Astrocyte of the spinal cord (primary cell): Measurements from ENCODE around the gene PSMA6.
"Not testable (repeated sequence)": the region's sequence is repeated elsewhere in the genome, so short reads cannot be mapped to it uniquely, and the experiment has no call there.

Experiments used
- DNase-seq: peaks from one replicate; pipeline ENCODE4 v3.0.0; 2011; ENCODE audit warnings: low read depth, low spot score
- H3K4me3 ChIP-seq: 2 replicates; pipeline ENCODE4 v1.5.1; 2011; ENCODE audit warnings: low read depth, mild to moderate bottlenecking, low read length, moderate library complexity
- in situ Hi-C: cut with HindIII; loops from 2 replicates; pipeline ENCODE4 v1.10.0; 2017; ENCODE audit warnings: low sequenced_read_pairs
- TF ChIP-seq, protein P1 (sequence below): IDR thresholded peaks from 2 replicates; pipeline ENCODE4 v1.5.1; 2012; ENCODE audit warnings: low read depth, mild to moderate bottlenecking, low read length, inconsistent platforms

The PSMA6 gene

GRCh38 chr14:35248476-35248788 is 43.8 kb upstream of the PSMA6 start:
- no peak overlapping the region for H3K4me3 ChIP-seq
- in situ Hi-C loops = no loop called here
- TF ChIP-seq, protein P1, sequence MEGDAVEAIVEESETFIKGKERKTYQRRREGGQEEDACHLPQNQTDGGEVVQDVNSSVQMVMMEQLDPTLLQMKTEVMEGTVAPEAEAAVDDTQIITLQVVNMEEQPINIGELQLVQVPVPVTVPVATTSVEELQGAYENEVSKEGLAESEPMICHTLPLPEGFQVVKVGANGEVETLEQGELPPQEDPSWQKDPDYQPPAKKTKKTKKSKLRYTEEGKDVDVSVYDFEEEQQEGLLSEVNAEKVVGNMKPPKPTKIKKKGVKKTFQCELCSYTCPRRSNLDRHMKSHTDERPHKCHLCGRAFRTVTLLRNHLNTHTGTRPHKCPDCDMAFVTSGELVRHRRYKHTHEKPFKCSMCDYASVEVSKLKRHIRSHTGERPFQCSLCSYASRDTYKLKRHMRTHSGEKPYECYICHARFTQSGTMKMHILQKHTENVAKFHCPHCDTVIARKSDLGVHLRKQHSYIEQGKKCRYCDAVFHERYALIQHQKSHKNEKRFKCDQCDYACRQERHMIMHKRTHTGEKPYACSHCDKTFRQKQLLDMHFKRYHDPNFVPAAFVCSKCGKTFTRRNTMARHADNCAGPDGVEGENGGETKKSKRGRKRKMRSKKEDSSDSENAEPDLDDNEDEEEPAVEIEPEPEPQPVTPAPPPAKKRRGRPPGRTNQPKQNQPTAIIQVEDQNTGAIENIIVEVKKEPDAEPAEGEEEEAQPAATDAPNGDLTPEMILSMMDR = no peak
- no peak for DNase-seq

DNA sequence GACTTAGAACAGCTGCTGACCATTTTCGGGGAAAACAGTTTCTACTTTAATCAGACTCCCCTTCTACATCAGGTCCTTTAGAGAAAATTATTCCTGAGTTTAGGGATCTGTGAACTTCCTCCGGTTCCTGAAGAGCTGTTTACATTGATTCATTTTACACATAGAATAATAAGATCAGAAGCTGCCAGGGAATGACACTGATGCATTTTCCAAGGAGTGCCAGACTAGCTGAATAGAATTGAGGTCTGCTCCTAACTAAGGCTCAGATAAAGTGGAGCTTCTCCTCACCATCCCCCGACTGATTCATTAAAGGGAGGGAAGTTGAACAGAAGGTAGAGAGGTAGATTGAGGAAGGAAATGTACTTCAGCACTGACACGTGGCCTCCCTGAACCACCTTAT is 41.9 kb upstream of the PSMA6 start:
- H3K4me3 ChIP-seq = no peak overlapping the region
- TF ChIP-seq, protein P1 = no peak
- in situ Hi-C loops = no loop called here
- DNase-seq = no peak

- in situ Hi-C loops = no loop called here
- H3K4me3 ChIP-seq = no peak overlapping the region
- TF ChIP-seq, protein P1 = no peak
- no peak for DNase-seq
Observed at GRCh38 chr14:35252451-35252868, 39.7 kb upstream of the PSMA6 start.

DNA sequence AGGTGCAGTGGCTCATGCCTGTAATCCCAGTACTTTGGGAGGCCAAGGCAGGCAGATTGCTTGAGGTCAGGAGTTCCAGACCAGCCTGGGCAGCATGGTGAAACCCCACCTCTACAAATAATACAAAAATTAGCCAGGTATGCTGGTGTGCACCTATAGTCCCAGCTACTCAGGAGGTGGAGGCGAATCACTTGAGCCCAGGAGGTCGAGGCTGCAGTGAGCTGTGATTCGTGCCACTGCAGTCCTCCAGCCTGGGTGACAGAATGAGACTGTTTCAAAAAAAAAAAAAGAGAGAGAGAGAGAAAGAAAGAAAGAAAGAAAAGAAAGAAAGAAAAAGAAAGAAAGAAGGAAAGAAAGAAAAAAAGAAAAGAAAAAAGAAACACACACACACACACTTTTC is 39.1 kb upstream of the PSMA6 start:
- in situ Hi-C loops = not testable (repeated sequence)

DNA sequence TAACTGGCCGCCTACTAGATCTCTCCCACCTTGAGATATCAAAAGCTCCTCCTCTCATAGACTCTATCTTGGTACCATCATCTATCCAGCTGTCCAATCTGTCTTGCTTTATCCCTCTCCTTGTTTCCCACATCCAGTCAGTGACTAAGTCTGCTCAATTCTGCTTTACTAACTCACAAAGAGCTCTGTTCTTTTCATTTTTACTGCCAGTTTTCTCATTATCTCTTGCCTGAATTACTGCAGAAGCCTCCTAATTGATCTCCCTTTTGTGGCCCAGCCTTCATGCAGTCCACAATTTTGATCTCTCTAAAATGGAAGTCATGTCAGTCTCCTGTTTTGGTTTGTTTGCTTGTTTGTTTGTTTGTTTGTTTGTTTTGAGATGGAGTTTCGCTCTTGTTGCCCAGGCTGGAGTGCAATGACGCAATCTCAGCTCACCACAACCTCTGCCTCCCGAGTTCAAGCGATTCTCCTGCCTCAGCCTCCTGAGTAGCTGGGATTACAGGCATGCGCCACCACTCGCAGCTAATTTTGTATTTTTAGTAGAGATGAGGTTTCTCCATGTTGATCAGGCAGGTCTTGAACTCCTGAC is 38.1 kb upstream of the PSMA6 start:
- in situ Hi-C loops, H3K4me3 ChIP-seq, DNase-seq: not testable (repeated sequence)

More for the DNA sequence above, 39.1 kb upstream of the PSMA6 start:
- H3K4me3 ChIP-seq, DNase-seq: not testable (repeated sequence)

DNA sequence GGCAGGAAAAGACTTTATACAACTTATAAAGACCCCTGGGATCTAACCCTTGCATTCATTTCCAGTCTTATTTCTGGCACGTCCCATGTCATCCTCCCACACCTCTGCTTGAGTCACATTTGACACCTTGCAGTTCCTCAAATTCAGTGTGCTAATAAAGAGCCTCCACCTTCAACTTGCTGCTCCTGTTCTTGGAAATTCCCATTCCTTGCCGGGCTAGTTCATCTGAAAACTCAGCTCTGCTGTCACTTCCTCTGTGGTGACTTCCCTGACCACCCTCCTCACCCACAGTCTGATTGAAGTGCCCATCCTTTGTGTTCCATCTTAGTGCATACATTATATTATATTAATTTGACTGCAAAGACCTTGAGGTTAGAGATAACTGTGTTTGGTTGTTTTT is 37.4 kb upstream of the PSMA6 start:
- DNase-seq = no peak
- TF ChIP-seq, protein P1 = no peak
- in situ Hi-C loops = no loop called here

DNA sequence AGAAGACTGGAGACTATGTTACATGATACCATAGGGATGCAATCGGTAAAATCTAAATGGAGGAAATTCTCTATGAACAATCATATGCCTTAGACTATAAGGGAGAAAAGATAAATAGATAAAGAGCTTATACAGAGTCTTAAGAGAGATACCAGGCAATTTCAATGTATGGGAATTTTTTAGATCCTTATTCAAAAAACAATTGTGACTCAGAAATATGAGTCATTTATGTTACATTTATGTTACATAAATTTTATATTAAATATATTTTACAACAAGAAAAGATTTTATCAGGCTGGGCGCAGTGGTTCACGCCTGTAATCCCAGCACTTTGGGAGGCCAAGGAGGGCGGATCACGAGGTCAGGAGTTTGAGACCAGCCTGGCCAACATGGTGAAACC is 36.5 kb upstream of the PSMA6 start:
- DNase-seq = no peak
- no peak overlapping the region for H3K4me3 ChIP-seq
- TF ChIP-seq, protein P1 = no peak
- in situ Hi-C loops = no loop called here

More for the DNA sequence above, 37.4 kb upstream of the PSMA6 start:
- H3K4me3 ChIP-seq = no peak overlapping the region

- DNase-seq = no peak
- in situ Hi-C loops = no loop called here
- TF ChIP-seq, protein P1 = no peak
- no peak overlapping the region for H3K4me3 ChIP-seq
Observed at GRCh38 chr14:35257809-35258208, 34.4 kb upstream of the PSMA6 start.
